NCI-H2196 treated with DMSO at 0.1 percent for 48 hours (cell line): ENCODE results near the gene ZNF677.
"Not testable (repeated sequence)": the region's sequence is repeated elsewhere in the genome, so short reads cannot be mapped to it uniquely, and the experiment has no call there.

Experiments used
- DNase-seq: peaks from one replicate; lab custom pipeline; 2025; ENCODE audit not compliant: unreplicated experiment; lab: John Stamatoyannopoulos, UW

The ZNF677 gene

DNA sequence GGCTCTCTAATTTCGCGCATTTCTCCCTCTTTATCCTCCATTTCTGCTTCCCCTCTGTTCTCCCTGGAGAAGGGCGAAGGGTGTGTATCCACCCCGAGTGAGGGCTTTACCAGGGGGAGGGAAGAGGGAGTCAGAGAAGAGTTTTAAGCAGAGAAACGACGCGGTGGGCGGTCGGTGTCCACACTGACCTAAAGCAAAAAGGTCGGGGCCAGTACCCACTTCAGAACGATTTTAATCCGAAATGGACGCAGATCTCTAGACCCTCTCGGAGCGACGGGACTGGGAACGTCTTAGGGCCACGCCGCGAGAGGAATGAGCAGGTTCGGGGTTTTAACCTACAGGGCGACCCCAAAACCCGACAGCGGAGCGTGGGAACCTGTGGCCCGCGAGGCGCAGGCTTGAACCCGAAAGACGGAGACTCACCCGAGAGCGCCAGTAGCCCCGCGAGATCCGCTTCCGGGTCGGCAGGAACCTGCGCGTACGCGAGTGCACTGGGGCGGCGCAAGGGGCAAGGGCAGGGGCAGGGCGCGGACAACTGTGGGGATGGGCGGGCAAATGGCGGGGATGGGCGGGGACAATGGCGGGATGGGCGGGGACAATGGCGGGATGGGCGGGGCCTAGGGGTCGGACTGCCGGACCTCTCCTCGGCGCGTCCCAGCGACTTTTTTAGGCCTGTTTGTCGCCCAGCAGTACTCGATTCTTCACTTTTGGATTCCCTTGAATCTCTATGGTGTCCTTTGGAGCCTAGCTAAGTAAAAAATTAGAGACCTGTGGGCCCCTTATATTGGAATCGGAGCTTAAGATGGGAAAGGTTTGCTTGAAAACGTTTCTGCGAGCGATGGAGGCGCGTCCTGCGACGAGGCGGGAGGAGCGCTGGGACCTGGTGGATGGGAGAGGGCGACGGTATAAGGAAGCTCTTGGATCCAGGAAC lies at the start of gene ZNF677:
ZNF677 (minus strand) TSS at position 463 of the 931 bp plus-strand sequence. CDS start 3,323 bp downstream, outside the sequence.
- DNase-seq = no peak

- not testable (repeated sequence) for DNase-seq
These were observed 46.7 kb upstream of the ZNF677 start for GRCh38 chr19:53301341-53301740.

- no peak for DNase-seq
These were observed 40.2 kb upstream of the ZNF677 start for GRCh38 chr19:53294786-53295441.

- no peak for DNase-seq
These were observed 36.3 kb upstream of the ZNF677 start for GRCh38 chr19:53290758-53291549.

- DNase-seq = no peak
These were observed 30.4 kb upstream of the ZNF677 start for GRCh38 chr19:53285087-53285486.

GRCh38 chr19:53281947-53282346 lies 27.3 kb upstream of the ZNF677 start:
- not testable (repeated sequence) for DNase-seq

DNA sequence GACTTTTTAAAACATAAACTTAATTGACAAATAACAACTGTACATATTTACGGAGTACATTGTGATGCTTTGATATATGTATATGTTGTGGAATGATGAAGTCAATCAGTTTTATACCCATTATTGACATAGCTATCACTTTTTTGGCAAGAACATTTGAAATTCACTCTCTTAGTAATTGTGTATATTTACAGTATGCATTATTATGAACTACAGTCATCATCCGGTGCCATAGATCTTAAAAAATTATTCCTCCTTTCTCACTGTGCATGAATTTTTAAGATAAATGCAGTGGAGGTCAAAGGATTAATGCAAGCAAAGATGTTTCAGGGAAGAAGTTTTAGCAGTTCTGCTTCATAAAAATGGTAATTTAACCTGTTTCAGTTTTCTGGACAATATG lies 20.8 kb upstream of the ZNF677 start:
- no peak for DNase-seq

GRCh38 chr19:53272044-53272443 lies 17.4 kb upstream of the ZNF677 start:
- DNase-seq = no peak

GRCh38 chr19:53269861-53270260 lies 15.2 kb upstream of the ZNF677 start:
- not testable (repeated sequence) for DNase-seq

- not testable (repeated sequence) for DNase-seq
These were observed 12.9 kb upstream of the ZNF677 start, which contains the start of gene VN1R4 for GRCh38 chr19:53267623-53268022. Gene VN1R4, minus strand, starts transcription at chr19:53267723. Its CDS starts 58 bp downstream, at chr19:53267665.

DNA sequence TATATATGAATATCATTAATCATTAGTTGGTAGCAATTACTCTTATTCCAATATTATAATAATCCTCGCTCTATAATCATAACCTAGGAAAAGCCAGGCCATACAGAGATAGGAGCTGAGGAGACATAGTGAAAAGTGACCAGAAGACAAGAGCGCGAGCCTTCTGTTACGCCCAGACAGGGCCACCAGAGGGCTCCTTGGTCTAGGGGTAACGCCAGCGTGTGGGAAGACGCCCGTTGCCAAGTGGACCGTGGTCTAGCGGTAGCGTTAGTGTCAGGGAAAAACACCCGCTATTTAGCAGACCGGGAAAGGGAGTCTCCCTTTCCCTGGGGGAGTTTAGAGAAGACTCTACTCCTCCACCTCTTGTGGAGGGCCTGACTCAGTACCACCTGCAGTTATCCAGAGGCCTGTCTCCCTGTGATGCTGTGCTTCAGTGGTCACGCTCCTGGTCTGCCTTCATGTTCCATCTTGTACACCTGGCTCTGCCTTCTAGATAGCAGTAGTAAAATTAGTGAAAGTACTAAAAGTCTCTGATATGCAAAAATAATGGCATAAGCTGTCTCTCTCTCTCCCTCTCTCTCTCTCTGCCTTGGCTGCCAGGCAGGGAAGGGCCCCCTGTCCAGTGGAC lies 3.2 kb upstream of the ZNF677 start, which contains the start of gene VN1R2:
VN1R2 (plus strand) TSS at position 578 of the 628 bp plus-strand sequence. CDS start 84 bp downstream, outside the sequence.
- DNase-seq = not testable (repeated sequence)

DNA sequence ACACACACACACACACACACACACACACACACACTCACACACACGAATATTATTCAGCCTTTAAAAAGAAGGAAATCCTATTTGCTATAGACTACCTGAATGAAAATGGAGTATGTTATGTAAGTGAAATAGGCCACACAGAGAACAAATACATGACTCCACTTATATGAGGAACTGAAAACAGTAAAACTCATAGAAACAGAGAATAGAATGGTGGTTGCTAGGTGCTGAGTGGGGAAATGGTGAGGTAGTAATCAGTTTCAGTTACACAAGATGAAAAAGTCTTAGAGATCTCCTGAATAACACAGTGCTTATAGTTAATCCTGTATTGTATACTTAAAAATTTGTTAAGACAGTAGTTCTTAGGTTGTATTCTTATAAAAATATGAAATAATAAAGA lies 8.2 kb downstream of the ZNF677 start:
- no peak for DNase-seq

DNA sequence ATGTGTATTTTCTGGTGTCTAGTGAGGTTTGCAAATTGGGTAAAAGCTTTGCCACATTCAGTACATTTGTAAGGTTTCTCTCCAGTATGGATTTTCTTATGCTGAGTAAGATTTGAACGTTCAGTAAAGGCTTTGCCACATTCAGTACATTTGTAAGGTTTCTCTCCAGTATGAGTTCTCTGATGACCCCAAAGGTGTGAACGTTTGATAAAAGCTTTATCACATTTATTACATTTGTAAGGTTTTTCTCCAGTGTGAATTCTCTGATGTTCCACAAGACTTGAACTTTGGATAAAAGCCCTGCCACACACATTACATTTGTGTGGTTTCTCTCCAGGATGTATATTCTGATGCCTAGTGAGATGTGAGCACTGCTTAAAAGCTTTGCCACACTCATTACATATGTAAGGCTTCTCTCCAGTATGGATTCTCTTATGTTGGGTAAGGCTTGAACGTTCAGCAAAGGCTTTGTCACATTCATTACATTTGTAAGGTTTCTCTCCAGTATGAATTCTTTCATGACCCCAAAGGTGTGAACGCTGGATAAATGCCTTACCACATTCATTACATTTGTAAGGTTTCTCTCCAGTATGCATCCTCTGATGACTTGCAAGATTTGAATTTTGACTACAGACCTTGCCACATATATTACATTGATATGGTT lies 17.4 kb downstream of the ZNF677 start:
- no peak for DNase-seq

- DNase-seq = no peak
These were observed 30.1 kb downstream of the ZNF677 start for GRCh38 chr19:53224606-53225005.

- not testable (repeated sequence) for DNase-seq
These were observed 32.0 kb downstream of the ZNF677 start for GRCh38 chr19:53222716-53223115.

- DNase-seq = no peak
These were observed 41.9 kb downstream of the ZNF677 start for GRCh38 chr19:53212703-53213320.

DNA sequence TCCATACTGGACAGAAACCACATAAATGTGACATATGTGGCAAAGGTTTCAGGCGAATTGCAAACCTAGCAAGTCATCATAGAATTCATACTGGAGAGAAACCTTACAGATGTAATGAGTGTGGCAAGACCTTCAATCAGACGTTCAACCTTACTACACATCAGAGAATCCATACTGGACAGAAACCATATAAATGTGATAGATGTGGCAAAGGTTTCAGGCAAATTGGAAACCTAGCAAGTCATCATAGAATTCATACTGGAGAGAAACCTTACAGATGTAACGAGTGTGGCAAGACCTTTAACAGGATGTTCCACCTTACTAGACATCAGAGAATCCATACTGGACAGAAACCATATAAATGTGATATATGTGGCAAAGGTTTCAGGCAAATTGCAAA lies 43.1 kb downstream of the ZNF677 start:
- not testable (repeated sequence) for DNase-seq

DNA sequence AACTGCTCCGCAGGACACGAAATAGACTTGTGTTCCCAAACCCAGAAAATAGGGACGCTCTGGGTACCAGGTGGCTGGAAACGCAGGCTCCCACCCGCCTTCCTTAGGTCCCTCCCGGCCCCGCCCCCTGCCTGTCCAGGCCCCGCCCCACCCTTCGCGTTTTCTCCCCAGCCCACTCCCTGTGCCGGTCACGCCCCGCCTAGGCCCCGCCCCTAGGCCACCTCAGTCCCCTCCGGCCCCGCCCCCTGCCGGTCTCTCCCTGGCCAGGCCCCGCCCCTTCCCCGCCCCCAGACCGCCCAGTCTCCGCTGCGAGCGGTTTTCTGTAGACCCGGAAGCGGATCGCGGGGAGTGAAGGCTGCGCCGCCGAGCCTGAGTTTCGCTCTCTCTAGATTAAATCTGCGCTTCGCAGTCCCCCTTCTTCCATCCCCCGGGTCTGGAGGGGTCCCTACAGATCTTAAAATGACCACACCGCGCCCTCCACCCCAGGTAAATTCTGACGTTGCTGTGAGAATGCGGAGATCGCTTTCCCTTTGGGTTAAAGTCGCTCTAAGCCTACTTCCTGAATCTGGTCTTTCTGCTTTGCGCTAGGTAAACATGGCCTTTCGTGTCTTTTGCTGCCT lies 57.8 kb downstream of the ZNF677 start:
- peak; percentile 25 for DNase-seq

DNA sequence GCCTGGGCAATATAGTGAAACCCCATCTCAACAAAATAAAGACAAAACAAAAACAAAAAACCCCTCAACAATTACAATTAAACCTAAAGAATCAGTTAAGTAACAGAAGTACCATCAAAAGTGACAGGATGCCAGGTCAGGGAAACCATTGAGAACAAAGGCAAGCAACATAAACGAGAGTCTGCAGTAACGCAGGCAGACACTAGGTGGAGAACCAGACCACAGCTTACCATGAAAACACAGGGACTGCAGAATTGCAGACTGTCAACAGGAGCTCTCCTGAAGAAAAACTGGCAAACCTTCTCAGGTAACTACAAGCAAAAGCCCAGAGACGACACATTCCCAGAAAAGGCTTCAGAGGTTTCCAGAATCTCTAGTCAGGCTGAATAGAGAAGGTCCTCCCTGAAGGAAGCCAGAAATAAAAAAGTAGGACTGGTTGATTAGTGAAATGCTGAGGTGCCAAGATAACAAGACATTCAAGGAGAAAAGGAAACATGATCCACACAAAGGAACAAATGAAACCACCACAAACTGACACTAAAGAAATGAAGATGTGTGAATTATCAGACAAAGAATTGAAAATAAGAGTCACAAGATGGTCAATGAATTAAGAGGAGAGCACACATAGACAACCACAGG lies 59.3 kb downstream of the ZNF677 start:
- DNase-seq = peak; percentile 63
